ENCODE results near the gene ARHGAP33. TPM values are rescaled to one million over a fixed set of nuclear protein-coding genes. Genes with fewer than 3 reads are reported as not detected.
"Not testable (repeated sequence)": the region's sequence is repeated elsewhere in the genome, so short reads cannot be mapped to it uniquely, and the experiment has no call there.

ARHGAP33 gene
- total RNA-seq, 4 donors from 2014 or later: 0.26 to 43.4 (median 8.9) TPM

DNA sequence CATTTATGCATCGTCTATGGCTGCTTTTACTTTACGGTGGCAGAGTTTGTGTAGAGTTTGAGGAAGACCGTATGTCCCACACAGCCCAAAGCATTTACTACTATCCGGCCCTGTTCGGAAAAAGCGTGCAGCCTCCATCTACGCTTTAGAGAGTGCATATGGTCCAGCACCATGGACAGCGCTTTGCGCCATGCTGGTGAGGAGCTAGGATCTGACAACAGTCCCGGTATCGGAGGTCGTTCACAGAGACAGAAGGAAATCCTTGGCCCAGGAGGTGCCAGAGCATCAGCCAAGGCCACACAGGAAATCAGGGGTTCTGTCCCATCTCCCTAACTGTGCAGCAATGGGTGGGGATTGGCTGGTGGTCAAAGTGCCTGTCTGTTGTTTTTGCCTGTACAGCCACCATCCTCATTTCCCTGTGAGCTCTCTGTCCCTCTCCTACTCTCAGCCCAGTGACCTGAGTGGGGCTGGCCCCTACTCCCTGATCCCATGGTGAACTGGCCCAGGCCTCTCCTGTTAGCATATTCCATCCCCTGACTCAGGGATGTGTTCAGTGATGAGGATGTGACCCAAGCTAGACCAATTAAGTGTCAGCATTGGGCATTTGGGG is 53.4 kb downstream of the ARHGAP33 start:
- DNase-seq: peak; percentile 29 to 31
- no peaks in the 10 kb centered on the region for H3K27me3 ChIP-seq
- no peaks in the 10 kb centered on the region for H3K4me1 ChIP-seq
- TF ChIP-seq, protein P1, sequence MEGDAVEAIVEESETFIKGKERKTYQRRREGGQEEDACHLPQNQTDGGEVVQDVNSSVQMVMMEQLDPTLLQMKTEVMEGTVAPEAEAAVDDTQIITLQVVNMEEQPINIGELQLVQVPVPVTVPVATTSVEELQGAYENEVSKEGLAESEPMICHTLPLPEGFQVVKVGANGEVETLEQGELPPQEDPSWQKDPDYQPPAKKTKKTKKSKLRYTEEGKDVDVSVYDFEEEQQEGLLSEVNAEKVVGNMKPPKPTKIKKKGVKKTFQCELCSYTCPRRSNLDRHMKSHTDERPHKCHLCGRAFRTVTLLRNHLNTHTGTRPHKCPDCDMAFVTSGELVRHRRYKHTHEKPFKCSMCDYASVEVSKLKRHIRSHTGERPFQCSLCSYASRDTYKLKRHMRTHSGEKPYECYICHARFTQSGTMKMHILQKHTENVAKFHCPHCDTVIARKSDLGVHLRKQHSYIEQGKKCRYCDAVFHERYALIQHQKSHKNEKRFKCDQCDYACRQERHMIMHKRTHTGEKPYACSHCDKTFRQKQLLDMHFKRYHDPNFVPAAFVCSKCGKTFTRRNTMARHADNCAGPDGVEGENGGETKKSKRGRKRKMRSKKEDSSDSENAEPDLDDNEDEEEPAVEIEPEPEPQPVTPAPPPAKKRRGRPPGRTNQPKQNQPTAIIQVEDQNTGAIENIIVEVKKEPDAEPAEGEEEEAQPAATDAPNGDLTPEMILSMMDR (IDR thresholded peaks at IDR 0.05): no peak
- no peak for TF ChIP-seq POLR2A (IDR thresholded peaks at IDR 0.05)
- intact Hi-C loops (cut with DNase I; ENCODE audit: low total_unique reads): no loop called here
- H3K36me3 ChIP-seq: no peaks in the 10 kb centered on the region
- no peak overlapping the region for H3K27ac ChIP-seq
- no peaks in the 10 kb centered on the region for H3K9me3 ChIP-seq
- H3K4me3 ChIP-seq: no peak overlapping the region

- Histone ChIP-seq H3K4me3 (no peak overlapping the region), H3K27ac (no peak overlapping the region), H3K4me1 (no peaks in the 10 kb centered on the region), H3K27me3 (no peaks in the 10 kb centered on the region), H3K36me3 (no peaks in the 10 kb centered on the region), H3K9me3 (no peaks in the 10 kb centered on the region)
- no peak for TF ChIP-seq POLR2A (IDR thresholded peaks at IDR 0.05)
- TF ChIP-seq, protein P1 (IDR thresholded peaks at IDR 0.05): no peak
- intact Hi-C loops (cut with DNase I; ENCODE audit: low total_unique reads): no loop called here
- no peak for DNase-seq
Measured at GRCh38 chr19:35830986-35831385, 55.6 kb downstream of the ARHGAP33 start.

DNA sequence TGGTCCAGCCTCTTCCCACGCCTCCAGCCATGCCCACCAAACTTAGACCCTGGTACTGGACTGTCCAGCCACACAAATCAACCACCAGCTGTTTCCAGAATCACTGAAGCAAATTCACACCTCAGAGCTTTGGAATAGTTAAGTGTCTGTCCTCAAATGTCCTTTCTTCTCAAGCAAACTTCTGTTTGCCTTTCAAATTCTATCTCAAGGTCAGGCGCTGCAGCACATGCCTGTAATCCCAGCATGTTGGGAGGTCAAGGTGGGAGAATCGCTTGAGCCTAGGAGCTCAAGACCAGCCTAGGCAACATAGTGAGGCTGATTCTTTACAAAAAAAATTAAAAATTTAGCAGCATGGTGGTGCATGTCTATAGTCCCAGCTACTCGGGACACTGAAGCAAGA is 56.7 kb downstream of the ARHGAP33 start:
- TF ChIP-seq, protein P1 (IDR thresholded peaks at IDR 0.05): no peak
- TF ChIP-seq POLR2A (IDR thresholded peaks at IDR 0.05): no peak
- Histone ChIP-seq H3K27ac (no peak overlapping the region), H3K9me3 (no peaks in the 10 kb centered on the region), H3K4me3 (no peak overlapping the region), H3K27me3 (no peaks in the 10 kb centered on the region), H3K4me1 (no peaks in the 10 kb centered on the region), H3K36me3 (no peaks in the 10 kb centered on the region)
- intact Hi-C loops (cut with DNase I; ENCODE audit: low total_unique reads): no loop called here
- no peak for DNase-seq

GRCh38 chr19:35833972-35834371 is 58.6 kb downstream of the ARHGAP33 start:
- Histone ChIP-seq H3K4me3 (no peak overlapping the region), H3K4me1 (no peaks in the 10 kb centered on the region), H3K9me3 (no peaks in the 10 kb centered on the region), H3K27me3 (no peaks in the 10 kb centered on the region), H3K27ac (no peak overlapping the region), H3K36me3 (no peaks in the 10 kb centered on the region)
- intact Hi-C loops (cut with DNase I; ENCODE audit: low total_unique reads): no loop called here
- TF ChIP-seq, protein P1 (IDR thresholded peaks at IDR 0.05): no peak
- no peak for TF ChIP-seq POLR2A (IDR thresholded peaks at IDR 0.05)
- no peak for DNase-seq

DNA sequence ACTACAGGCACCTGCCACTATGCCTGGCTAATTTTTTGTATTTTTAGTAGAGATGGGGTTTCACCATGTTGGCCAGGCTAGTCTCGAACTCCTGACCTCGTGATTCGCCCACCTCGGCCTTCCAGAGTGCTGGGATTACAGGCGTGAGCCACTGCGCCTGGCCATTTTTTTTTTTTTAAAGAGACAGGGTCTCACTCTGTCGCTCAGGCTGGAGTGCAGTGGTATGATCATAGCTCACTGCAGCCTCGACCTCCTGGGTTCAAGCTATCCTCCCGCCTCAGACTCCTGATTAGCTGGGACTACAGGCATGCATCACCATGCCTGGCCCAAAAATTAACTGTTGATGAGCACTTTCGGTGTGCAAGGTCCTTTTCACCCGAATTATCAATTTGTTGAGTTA is 60.7 kb downstream of the ARHGAP33 start:
- H3K4me1 ChIP-seq; H3K4me3 ChIP-seq; intact Hi-C loops (cut with DNase I; ENCODE audit: low total_unique reads); H3K27ac ChIP-seq; H3K9me3 ChIP-seq; H3K27me3 ChIP-seq; DNase-seq; H3K36me3 ChIP-seq: not testable (repeated sequence)

Other genes with a start within 250 kb of the ARHGAP33 start
- under 1 TPM in 1 of 4 donors, not detected in 3; 0.37 TPM for gene SBSN, start 247.3 kb upstream of the ARHGAP33 start, total RNA-seq
- gene GAPDHS, start 242.1 kb upstream of the ARHGAP33 start, total RNA-seq: not detected
- 100 to 1,000 TPM in 1 of 4 donors, 10 to 100 TPM in 3; 34.6 to 111 (median 50.0) TPM for gene TMEM147, start 229.9 kb upstream of the ARHGAP33 start, total RNA-seq
- gene ATP4A, start 211.9 kb upstream of the ARHGAP33 start, total RNA-seq: under 1 TPM in 1 of 4 donors, not detected in 3; 0.14 TPM
- gene PMIS2, start 189.4 kb upstream of the ARHGAP33 start, total RNA-seq: not detected
- 10 to 100 TPM in 3 of 4 donors, 1 to 10 TPM in 1; 6.1 to 37.9 (median 17.7) TPM for gene HAUS5, start 162.8 kb upstream of the ARHGAP33 start, total RNA-seq
- gene RBM42, start 146.5 kb upstream of the ARHGAP33 start, total RNA-seq: 10 to 100 TPM; 23.8 to 60.0 (median 31.5) TPM
- gene ETV2, start 133.8 kb upstream of the ARHGAP33 start, total RNA-seq: 1 to 10 TPM in 1 of 4 donors, under 1 TPM in 1, not detected in 2; 0.48 to 1.6 TPM
- 100 to 1,000 TPM in 3 of 4 donors, 10 to 100 TPM in 1; 47.4 to 344 (median 208) TPM for gene COX6B1, start 127.2 kb upstream of the ARHGAP33 start, total RNA-seq
- under 1 TPM in 1 of 4 donors, not detected in 3; 0.91 TPM for gene UPK1A, start 109.0 kb upstream of the ARHGAP33 start, total RNA-seq
- not detected for gene ZBTB32, start 71.0 kb upstream of the ARHGAP33 start, total RNA-seq
- 10 to 100 TPM in 3 of 4 donors, 1 to 10 TPM in 1; 5.0 to 60.8 (median 16.8) TPM for gene KMT2B, start 57.6 kb upstream of the ARHGAP33 start, total RNA-seq
- 1 to 10 TPM in 3 of 4 donors, under 1 TPM in 1; 0.77 to 5.3 (median 2.2) TPM for gene IGFLR1, start 33.1 kb upstream of the ARHGAP33 start, total RNA-seq
- 100 to 1,000 TPM in 1 of 4 donors, 10 to 100 TPM in 2, 1 to 10 TPM in 1; 6.5 to 116 (median 19.5) TPM for gene U2AF1L4, start 30.1 kb upstream of the ARHGAP33 start, total RNA-seq
- gene PSENEN, start 29.9 kb upstream of the ARHGAP33 start, total RNA-seq: 10 to 100 TPM in 3 of 4 donors, 1 to 10 TPM in 1; 5.3 to 37.3 (median 18.8) TPM
- 10 to 100 TPM in 3 of 4 donors, 1 to 10 TPM in 1; 6.8 to 31.6 (median 16.9) TPM for gene LIN37, start 27.0 kb upstream of the ARHGAP33 start, total RNA-seq
- 100 to 1,000 TPM in 3 of 4 donors, 10 to 100 TPM in 1; 24.5 to 217 (median 134) TPM for gene HSPB6, start 18.5 kb upstream of the ARHGAP33 start, total RNA-seq
- 10 to 100 TPM in 1 of 4 donors, 1 to 10 TPM in 3; 1.0 to 52.6 (median 4.1) TPM for gene PROSER3, start 17.4 kb upstream of the ARHGAP33 start, total RNA-seq
- not detected for gene PRODH2, start 37.3 kb downstream of the ARHGAP33 start, total RNA-seq
- under 1 TPM in 1 of 4 donors, not detected in 3; 0.14 TPM for gene NPHS1, start 76.9 kb downstream of the ARHGAP33 start, total RNA-seq
- 1 to 10 TPM in 1 of 4 donors, under 1 TPM in 1, not detected in 2; 0.55 to 2.8 TPM for gene KIRREL2, start 81.3 kb downstream of the ARHGAP33 start, total RNA-seq
- gene APLP1, start 93.0 kb downstream of the ARHGAP33 start, total RNA-seq: 10 to 100 TPM in 1 of 4 donors, 1 to 10 TPM in 1, not detected in 2; 6.1 to 16.2 TPM
- 10 to 100 TPM in 2 of 4 donors, 1 to 10 TPM in 2; 4.4 to 18.2 (median 9.5) TPM for gene NFKBID, start 125.0 kb downstream of the ARHGAP33 start, total RNA-seq
- 10 to 100 TPM in 1 of 4 donors, 1 to 10 TPM in 2, not detected in 1; 1.6 to 47.1 (median 4.5) TPM for gene HCST, start 127.0 kb downstream of the ARHGAP33 start, total RNA-seq
- 10 to 100 TPM in 3 of 4 donors, 1 to 10 TPM in 1; 1.3 to 25.0 (median 14.9) TPM for gene TYROBP, start 132.7 kb downstream of the ARHGAP33 start, total RNA-seq
- 10 to 100 TPM in 2 of 4 donors, 1 to 10 TPM in 2; 3.1 to 22.4 (median 9.6) TPM for gene LRFN3, start 160.8 kb downstream of the ARHGAP33 start, total RNA-seq
- 10 to 100 TPM; 23.8 to 80.0 (median 43.1) TPM for gene SDHAF1, start 219.6 kb downstream of the ARHGAP33 start, total RNA-seq
- gene SYNE4, start 233.2 kb downstream of the ARHGAP33 start, total RNA-seq: 1 to 10 TPM in 1 of 4 donors, under 1 TPM in 1, not detected in 2; 0.24 to 1.7 TPM
- 10 to 100 TPM; 10.0 to 18.5 (median 17.0) TPM for gene ALKBH6, start 238.6 kb downstream of the ARHGAP33 start, total RNA-seq